ENCODE measurements around the gene PATZ1.
"Not testable (repeated sequence)": the region's sequence is repeated elsewhere in the genome, so short reads cannot be mapped to it uniquely, and the experiment has no call there.

The PATZ1 gene, protein sequence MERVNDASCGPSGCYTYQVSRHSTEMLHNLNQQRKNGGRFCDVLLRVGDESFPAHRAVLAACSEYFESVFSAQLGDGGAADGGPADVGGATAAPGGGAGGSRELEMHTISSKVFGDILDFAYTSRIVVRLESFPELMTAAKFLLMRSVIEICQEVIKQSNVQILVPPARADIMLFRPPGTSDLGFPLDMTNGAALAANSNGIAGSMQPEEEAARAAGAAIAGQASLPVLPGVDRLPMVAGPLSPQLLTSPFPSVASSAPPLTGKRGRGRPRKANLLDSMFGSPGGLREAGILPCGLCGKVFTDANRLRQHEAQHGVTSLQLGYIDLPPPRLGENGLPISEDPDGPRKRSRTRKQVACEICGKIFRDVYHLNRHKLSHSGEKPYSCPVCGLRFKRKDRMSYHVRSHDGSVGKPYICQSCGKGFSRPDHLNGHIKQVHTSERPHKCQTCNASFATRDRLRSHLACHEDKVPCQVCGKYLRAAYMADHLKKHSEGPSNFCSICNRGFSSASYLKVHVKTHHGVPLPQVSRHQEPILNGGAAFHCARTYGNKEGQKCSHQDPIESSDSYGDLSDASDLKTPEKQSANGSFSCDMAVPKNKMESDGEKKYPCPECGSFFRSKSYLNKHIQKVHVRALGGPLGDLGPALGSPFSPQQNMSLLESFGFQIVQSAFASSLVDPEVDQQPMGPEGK

DNA sequence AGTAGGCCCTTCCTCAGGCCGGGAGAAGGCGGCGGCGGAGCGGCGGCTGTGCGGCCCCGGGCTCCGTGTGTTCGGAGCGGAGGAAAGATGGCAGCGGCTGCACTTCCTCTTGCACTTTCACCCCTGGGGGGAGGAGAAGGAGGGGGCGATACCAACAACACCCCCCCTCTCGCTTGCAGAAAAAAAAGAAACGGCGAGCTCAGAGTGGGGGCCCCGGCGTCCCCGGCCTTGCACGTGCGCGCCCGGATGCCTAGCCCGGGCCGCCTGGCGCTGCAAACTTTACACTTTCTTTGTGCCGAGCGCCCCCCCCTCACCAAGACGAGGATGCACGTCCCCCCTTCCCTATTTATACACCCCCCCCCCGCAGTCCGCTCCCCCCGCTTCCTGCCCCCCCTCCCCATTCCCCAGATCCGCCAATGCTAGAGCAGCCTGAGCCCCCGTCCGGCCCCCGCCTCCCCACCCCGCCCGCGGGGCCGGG is at the start of gene PATZ1:
TSS of gene PATZ1 (minus strand) at position 92 of the 478 bp plus-strand sequence. CDS start 744 bp downstream, outside the sequence.
- peak; percentile 77 for DNase-seq

DNA sequence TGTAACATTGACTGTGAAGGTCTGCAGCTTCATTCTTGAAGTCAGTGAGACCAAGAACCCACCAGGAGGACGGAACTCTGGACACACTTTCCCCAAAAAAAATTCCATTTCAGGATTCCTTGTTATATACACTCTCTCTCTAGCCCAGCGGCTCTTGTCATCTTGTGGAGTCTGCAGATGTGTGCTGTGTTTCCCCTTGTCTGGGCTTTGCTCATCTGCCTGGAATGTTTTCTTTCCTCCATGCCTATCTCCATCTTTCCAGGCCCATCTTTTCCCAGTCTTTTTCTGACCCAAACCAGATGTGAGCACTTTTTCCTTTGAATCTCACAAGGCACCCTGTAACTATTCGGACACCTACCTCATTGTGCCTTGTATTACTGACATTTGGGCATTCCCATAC is 48.2 kb upstream of the PATZ1 start:
- no peak for DNase-seq

DNA sequence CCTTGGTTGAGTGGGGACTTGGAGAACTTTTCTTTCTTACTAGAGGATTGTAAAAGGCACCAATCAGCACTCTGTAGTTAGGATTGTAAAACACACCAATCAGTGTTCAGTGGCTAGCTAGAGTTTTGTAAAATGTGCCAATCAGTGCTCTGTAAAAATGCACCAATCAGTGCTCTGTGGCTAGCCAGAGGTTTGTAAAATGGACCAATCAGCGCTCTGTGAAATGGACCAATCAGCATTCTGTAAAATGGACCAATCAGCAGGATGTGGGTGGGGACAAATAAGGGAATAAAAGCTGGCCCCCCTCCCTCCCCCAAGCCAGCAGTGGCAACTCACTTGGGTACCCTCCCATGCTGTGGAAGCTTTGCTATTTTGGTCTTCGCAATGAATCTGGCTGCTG is 47.7 kb upstream of the PATZ1 start:
- no peak for DNase-seq

DNA sequence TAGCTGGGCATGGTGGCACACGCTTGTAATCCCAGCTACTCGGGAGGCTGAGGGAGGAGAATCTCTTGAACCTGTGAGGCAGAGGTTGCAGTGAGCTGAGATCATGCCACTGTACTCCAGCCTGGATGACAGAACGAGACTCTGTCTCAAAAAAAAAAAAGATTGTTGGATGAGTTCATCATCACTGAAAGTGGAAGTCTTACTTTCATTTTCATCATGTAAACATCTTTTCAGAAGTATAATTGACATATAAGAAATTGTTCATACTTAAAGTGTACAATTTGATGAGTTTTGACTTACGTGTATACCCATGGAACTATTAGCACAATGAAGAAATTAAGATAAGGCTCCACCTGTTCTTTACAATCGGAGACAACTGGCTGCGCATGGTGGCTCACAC is 32.5 kb upstream of the PATZ1 start:
- DNase-seq = not testable (repeated sequence)

DNA sequence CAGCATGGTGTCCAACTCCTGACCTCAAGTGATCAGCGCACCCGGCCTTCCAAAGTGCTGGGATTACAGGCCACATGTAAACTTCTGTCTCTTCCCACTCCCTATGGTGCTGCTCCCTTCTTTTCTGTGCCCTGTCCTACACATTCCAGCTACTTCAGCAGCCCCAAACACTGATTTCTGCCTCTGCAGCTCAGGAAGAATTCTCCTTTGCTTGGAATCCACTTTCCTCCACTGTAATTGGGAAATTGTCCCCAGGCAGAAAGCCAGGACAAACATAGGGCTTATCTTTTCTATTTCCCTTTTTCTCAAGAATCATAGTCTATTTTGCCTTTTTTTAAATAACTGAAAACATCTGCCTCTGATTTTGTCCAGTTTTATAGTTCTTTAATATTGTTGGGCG is 32.0 kb upstream of the PATZ1 start:
- no peak for DNase-seq

DNA sequence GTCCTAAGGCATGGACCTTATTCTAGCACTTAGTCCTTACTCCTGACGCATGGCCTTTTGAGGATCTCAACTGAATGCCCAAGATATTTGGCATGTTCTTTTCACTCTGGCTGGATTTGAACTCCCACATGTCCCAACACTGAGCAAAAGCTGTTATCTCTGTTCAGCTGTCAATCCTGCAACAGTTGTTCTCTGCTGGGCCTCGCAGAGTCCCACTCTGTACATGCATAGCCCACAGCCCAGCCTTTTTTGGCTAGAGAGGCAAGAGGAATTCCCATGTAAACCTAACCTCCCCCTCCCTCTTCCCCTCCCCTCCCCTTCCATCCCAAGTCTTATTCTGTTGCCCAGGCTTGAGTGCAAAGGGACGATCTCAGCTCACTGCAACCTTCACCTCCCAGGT is 31.5 kb upstream of the PATZ1 start:
- no peak for DNase-seq

DNA sequence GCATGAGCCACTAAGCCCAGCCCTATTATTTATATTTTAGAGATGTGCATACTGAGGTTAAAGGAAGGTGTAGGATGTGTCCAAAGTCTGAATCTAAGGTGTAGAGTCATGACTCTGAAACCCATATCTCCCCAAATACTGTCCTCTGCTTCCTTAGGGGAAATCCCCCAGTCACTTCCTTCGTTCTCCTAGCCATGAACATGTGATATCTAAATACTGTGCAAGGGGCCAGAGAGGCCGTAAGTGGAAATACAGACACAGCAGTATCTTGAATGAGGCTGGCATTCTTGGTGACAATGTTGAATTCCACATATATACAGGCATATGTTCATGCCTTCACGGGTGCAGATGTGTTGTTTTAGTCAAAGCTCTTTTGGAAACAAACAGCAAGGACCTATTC is 21.3 kb upstream of the PATZ1 start:
- no peak for DNase-seq

DNA sequence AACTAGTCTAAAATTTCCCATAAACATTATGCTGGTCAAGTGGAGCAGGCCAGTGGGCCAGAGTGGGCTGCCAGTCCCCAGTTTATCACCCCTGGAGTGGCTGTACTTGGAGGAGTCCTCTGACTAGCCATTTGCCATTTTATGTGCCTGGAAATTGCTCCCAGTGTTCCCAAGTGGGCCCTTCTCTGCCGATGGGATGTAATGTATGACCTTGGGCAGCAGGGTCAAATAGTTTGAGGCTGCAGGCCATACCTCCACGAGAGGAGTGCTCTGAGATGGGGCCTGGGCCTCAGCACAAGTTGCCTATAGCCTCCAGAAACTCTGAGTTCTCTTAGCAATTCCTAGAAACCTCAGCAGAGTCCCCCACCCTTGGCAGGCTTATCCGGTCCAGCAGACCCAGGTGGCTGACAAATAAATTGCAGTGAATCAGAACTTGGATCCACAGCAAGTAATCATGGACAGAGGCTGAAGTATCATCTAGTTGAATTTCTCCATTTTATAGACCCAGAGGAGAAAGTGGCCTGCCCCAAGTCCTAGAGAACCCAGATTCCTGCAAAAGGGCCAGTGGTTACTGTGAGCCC is 17.8 kb upstream of the PATZ1 start:
- no peak for DNase-seq

DNA sequence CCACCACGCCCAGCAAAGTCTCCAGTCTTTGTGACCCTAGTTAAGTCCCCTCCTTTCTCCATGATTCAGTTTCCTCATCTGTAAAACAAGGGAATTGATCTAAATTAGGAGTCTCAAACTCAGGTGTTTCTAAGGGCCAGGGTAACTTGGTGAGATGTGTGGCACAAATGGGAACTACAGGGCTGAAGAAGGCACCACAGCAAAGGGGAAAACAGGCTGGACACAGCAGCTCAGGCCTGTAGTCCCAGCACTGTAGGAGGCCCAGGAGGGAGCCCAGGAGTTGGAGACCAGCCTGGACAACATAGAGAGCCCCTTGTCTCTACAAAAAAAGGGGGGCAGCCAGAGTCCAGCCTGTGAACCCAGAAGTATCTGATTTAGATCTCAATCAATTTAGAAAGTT is 15.6 kb upstream of the PATZ1 start:
- no peak for DNase-seq

DNA sequence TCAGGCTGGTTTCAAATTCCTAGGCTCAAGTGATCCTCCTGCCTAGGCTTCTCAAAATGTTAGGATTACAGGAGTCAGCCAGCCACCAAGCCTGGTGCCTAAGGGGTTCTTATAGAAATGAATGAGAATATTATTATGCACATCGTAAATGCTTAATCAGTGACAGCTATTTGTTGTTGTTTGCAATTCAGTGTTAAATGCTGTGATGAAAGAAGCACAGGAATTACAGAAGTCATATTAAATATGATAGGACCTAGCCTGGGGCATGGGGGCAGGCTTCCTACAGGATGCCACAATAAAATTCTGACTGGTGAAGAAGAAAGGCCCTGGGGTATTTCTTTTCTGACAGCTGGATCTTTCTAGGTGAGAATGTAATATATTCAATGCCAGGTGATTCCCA is 13.9 kb upstream of the PATZ1 start:
- no peak for DNase-seq

DNA sequence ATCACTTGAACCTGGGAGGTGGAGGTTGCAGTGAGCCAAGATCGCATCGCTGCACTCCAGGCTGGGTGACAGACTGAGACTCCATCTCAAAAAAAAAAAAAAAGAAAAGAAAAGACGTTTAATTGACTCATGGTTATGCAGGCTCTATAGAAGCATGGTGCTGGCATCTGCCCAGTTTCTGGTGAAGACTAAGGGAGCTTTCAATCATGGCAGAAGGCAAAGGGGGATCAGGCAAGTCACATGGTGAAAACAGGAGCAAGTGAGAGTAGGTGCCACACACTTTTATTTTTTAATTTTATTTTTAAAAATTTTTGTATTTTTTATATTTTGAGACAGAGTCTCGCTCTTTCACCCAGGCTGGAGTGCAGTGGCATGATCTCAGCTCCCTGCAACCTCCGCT is 8.4 kb upstream of the PATZ1 start:
- no peak for DNase-seq

DNA sequence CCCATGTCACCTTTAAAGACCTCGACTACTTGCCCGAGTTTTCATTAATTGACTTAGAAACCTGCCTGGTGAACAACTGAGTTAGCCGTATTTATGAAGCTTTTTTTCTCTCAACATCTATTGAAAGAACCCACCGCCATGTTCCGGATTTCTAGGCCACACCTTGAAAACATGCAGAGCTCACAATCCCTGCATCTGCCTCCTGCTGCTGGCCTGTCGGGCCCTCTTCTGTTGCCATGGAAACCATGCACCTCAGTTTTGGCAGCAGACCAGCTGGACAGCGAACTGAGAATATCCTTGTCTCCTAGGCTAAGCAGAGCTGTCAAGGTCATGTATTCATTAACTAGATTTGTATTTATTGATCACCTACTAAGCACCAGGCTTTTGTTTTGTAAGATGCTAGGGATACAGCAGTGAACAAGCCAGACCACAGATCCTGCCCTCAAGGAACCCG is 4.3 kb upstream of the PATZ1 start:
- no peak for DNase-seq

DNA sequence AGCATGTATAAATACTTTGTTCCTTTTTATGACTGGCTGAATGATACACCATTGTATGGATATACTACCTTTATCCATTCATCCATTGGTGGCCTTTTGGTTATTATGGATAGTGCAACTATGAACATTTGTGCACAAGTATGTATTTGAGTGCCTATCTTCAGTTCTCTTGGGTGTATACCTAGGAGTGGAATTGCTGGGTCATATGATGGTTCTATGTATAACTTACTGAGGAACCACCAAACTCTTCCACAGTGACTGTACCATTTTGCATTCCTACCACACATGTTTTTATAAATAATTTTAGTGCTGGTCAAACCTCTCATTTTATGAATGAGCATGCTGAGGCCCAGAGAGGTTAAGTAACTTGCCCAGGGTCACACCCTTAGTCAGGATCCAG is 3.8 kb upstream of the PATZ1 start:
- no peak for DNase-seq

DNA sequence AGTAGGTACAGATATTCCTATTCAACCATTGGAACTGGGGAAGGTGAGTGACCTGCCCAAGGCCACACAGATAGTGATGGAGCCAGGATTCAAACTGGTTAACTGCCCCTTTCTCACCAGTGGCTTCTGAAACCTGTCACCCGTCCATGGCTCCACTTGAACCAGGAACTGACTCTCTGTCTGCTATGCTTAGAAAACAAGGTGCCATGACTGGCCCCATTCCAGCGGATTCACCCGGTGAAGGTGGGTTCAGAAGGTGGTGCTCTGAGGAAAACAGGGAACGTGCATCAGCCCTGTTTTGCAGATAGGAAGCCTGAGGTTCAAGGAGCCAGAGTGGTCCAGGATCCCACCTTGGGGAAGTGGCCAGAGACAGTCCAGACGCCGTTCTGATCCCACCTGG is 2.6 kb upstream of the PATZ1 start:
- DNase-seq = no peak

DNA sequence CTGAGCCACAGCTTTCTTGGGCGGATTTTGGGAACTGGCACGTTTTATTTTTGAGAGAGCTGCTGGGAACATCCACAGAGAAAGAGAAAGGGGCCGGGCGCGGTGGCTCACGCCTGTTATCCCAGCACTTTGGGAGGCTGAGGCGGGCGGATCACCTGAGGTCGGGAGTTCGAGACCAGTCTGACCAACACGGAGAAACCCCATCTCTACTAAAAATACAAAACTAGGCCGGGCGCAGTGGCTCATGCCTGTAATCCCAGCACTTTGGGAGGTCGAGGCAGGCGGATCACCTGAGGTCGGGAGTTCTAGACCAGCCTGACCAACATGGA is 1.8 kb upstream of the PATZ1 start:
- not testable (repeated sequence) for DNase-seq

DNA sequence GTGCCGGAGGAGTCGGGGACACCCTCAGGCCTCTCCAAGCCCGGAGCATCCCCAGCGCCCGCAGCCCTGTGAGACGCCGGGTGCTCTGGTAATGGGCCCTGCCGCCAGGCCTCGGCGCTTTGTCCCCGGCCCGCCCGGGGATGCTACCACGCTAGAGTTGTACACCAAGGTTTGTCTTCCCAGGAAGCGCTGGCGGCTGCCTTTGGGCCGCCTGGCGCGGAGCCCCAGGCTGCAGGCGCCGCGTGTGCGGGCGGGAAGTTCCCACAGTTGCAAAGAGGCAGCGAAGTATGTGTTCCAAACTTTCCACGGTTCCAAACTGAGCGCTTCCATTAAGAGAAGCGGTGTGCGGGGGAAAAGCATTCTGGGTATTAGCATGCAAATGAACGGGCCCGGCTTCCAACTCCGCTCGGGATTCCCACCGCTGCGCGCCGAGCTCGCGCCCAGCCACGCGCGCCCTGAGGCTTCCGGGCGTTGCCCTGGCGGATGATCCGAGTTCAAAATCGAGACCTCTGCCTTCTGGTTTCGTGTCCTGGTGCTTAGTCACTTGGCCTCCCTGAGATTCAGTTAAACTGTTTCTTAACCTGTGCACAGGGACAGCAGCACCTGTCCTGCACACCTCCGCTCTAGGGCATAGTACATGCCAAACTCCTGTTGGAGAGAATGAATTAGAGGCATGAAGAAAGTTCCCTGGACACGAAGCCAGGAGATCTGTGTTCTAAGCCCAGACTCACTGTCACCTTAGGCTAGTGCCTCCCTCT is 1.3 kb upstream of the PATZ1 start:
- peak; percentile 44 for DNase-seq

DNA sequence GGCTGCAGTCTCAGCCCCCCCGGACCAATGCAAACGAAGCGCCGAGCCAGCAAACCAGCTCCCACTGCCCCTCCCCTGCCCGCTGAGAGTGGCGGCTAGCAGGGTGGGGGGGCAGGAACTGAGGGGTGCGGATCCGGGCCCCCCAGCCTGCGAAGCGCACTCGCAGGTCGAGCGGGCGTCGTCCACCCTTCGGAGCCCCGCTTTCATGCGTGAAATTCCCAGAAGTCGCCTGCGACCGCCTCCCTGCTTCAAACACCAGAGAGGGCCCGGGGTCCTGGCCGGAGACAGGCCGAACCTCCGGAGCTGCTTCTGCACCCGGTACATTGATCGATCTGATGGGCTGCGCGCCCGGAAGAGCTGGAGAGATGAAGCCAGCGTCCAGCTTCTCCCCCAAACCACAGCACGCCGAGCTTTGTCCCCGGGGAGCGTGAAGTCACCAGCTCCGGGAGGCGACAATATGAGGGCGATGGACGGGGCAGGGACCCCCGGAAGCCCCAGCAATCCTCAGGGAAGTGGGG is 646 bp upstream of the PATZ1 start:
- no peak for DNase-seq

DNA sequence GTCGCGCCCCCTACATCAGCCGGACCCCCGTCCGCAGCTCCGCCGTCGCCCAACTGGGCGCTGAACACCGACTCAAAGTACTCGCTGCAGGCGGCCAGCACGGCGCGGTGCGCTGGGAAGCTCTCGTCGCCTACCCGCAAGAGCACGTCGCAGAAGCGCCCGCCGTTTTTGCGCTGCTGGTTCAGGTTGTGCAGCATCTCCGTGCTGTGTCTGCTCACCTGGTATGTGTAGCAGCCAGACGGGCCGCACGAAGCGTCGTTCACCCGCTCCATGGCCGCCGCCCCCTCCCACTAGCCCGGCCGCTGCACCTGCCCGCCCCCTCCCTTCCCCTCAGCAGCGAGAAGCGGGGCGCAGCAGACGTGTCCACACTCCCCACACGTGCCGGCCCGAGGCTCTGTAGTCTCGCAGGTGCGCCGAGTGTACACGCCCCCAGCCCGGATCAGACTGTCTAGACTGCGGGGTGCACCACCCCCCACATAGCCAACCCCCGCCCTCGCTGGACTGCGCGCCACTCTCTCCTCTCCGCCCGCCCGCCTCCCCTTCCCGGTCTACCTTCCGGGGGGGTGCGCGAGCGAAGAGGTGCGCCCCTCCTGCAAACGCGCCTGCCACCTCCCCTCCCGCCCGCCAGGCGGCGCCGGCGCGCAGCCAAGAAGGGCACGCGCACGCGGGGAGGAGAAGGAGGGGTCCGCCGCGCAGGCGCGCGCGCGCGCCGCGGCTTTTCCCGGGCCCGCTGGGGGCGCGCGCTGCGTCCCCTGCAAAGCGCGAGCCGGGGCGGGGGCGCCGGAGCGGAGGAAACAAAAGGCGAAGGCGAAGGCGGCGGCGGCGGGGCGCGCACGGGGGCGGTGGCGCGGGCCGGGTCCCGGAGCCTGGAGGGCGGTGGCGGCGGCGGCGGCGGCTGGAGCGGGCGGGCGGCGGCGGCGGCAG is 553 bp downstream of the PATZ1 start:
- DNase-seq = peak; percentile 78

DNA sequence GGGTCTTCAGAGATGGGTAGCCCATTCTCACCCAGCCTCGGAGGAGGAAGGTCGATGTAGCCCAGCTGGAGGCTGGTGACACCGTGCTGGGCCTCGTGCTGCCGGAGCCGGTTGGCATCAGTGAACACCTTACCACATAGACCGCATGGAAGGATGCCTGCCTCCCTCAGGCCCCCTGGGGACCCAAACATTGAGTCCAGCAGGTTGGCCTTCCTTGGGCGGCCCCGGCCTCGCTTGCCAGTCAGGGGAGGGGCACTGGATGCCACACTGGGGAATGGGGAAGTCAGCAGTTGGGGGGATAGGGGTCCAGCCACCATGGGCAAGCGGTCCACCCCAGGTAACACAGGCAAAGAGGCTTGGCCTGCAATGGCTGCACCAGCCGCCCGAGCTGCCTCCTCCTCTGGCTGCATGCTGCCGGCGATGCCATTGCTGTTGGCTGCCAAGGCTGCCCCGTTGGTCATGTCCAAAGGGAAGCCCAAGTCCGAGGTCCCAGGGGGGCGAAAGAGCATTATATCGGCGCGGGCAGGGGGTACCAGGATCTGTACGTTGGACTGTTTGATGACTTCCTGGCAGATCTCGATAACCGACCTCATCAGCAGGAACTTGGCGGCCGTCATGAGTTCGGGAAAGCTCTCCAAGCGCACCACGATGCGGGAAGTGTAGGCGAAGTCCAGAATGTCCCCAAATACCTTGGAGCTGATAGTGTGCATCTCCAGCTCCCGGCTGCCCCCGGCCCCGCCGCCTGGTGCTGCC is 1.4 kb downstream of the PATZ1 start:
- no peak for DNase-seq

DNA sequence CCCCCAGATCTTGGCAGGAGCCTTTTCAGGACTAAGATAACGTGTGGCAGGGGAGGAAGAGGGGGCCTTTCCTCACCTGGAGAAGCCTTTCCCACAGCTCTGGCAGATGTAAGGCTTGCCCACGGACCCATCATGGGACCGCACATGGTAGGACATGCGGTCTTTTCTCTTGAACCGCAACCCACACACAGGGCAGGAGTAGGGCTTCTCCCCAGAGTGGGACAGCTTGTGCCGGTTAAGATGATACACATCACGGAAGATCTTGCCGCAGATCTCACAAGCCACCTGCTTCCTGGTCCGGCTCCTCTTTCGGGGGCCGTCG is 1.9 kb downstream of the PATZ1 start:
- peak; percentile 7 for DNase-seq

All from stimulated activated naive CD4-positive, alpha-beta T cell treated with Interleukin-2 at 50 U/mL for 16 hours (primary cell).